SHP77 (cell line): ENCODE measurements around the gene STARD13.

Experiments used
- DNase-seq, 2 experiments: peaks; one replicate each; lab custom pipeline; 2025; lab: John Stamatoyannopoulos, UW

Gene STARD13

GRCh38 chr13:33147832-33148231 is 137.7 kb downstream of the STARD13 start:
- no peak for DNase-seq

- DNase-seq, result no peak
Measured at GRCh38 chr13:33146843-33147611, 138.5 kb downstream of the STARD13 start.

- DNase-seq, result no peak
Measured at GRCh38 chr13:33145667-33146066, 139.9 kb downstream of the STARD13 start.

GRCh38 chr13:33144358-33144784 is 141.2 kb downstream of the STARD13 start:
- DNase-seq, result no peak

- no peak for DNase-seq
Measured at GRCh38 chr13:33139780-33140535, 145.6 kb downstream of the STARD13 start.

GRCh38 chr13:33139184-33139583 is 146.4 kb downstream of the STARD13 start:
- DNase-seq, result peak; percentile 47 to 55

- DNase-seq, result no peak
Measured at GRCh38 chr13:33138441-33138840, 147.1 kb downstream of the STARD13 start.

- no peak for DNase-seq
Measured at GRCh38 chr13:33137721-33138120, 147.8 kb downstream of the STARD13 start.

- no peak for DNase-seq
Measured at GRCh38 chr13:33135097-33135496, 150.5 kb downstream of the STARD13 start.

- no peak for DNase-seq
Measured at GRCh38 chr13:33134213-33134612, 151.3 kb downstream of the STARD13 start.

- no peak for DNase-seq
Measured at GRCh38 chr13:33132644-33133440, 152.7 kb downstream of the STARD13 start.

- no peak for DNase-seq
Measured at GRCh38 chr13:33129886-33130285, 155.7 kb downstream of the STARD13 start.

- DNase-seq, result no peak
Measured at GRCh38 chr13:33129094-33129832, 156.3 kb downstream of the STARD13 start.

GRCh38 chr13:33128134-33128533 is 157.4 kb downstream of the STARD13 start:
- no peak for DNase-seq

GRCh38 chr13:33127009-33127551 is 158.5 kb downstream of the STARD13 start:
- DNase-seq, result no peak

GRCh38 chr13:33125821-33126570 is 159.6 kb downstream of the STARD13 start:
- DNase-seq, result no peak

- DNase-seq, result peak in 1 of 2 experiments; percentile 10
Measured at GRCh38 chr13:33123066-33123859, 162.3 kb downstream of the STARD13 start.

- DNase-seq, result no peak
Measured at GRCh38 chr13:33119856-33120543, 165.6 kb downstream of the STARD13 start.
